ENCODE data around the gene NKX2-3. TPM values are rescaled to one million over a fixed set of nuclear protein-coding genes. Genes with fewer than 3 reads are reported as not detected.

The NKX2-3 gene
- total and polyA plus RNA-seq, 9 of the 15 experiments (the other 6 are each of a cell fraction or from before 2014, with no cell fraction given), result not detected

DNA sequence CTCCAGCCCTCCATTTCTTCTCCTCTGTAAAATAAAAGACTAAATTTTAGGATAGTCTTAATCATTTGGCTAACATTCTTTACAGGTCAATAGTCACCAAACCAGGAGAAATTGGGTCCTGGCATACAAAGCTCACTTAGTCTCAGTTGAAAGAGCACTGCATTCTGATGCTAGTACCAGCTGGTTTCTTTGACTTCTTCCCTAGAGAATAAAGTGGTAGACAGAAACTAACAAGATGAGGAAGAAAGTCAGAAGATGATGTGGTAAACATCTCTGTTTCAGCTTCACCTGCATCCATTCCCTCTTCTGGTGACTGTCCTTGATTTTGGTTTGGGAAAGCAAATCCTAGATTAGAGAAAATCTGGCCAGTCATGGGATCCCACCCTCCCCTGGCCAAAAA is 37.2 kb downstream of the NKX2-3 start:
- ChIA-PET CTCF (ENCODE audit: low intra/inter-chr PET ratio) (no interaction called here), POLR2A (no interaction called here)
- no peak for ATAC-seq
- H3K27me3 ChIP-seq (ENCODE audit: control insufficient read depth in 2 of 2, insufficient read depth in 2 of 2, low read length in 2 of 2), result peaks cover 2 to 15% of the 10 kb centered on the region in 2 experiments; a peak in 3 of 5 replicates
- intact Hi-C loops (cut with micrococcal nuclease) (loop anchor here (10.0 kb wide), 1 partner anchor 85 kb away; no protein-coding TSS in a partner anchor), in situ Hi-C loops (cut with MboI) (loop anchor here (5.0 kb wide), 1 partner anchor 142 kb away; no protein-coding TSS in a partner anchor)
- no peak overlapping the region for H3K9ac ChIP-seq (ENCODE audit: insufficient read depth in 1 of 2, low read depth in 2 of 2, low read length in 2 of 2)
- H3K4me3 ChIP-seq, result no peak overlapping the region
- no peaks in the 10 kb centered on the region for H3K79me2 ChIP-seq (ENCODE audit: control insufficient read depth, insufficient read depth, low read length)
- no peak for DNase-seq (ENCODE audit: extremely low read depth in 1 of 4, low spot score in 3 of 4)
- H3K9me3 ChIP-seq (replicated peaks; ENCODE audit: control insufficient read depth, insufficient read depth, low read depth, low read length), result no peaks in the 10 kb centered on the region
- H4K20me1 ChIP-seq (replicated peaks; ENCODE audit: control insufficient read depth, insufficient read depth, low read length), result no peaks in the 10 kb centered on the region
- no peak overlapping the region for H3K4me2 ChIP-seq (ENCODE audit: insufficient read depth, low read length)
- no peak for FAIRE-seq
- H3K4me1 ChIP-seq (replicated peaks in 1 of 2; ENCODE audit: control insufficient read depth in 2 of 2, insufficient read depth in 2 of 2, low read length in 2 of 2), result no peaks in the 10 kb centered on the region
- H3K27ac ChIP-seq (ENCODE audit: extremely low read depth, low read depth, low read length), result no peak overlapping the region
- no peak overlapping the region for H2AFZ ChIP-seq (ENCODE audit: low read depth, low read length)
- no peak for TF ChIP-seq HDAC2 (IDR thresholded peaks at IDR 0.05)
- TF ChIP-seq EP400 (IDR thresholded peaks at IDR 0.05), result no peak
- no peak for TF ChIP-seq SMAD4 (CRISPR knock-in tag; conservative IDR thresholded peaks at IDR 0.05)
- no peaks in the 10 kb centered on the region for H3K36me3 ChIP-seq (ENCODE audit: control insufficient read depth, insufficient read depth, low read length)
- no TSS peak for BruUV-seq (replicated peaks)
- H3K9me1 ChIP-seq (ENCODE audit: control insufficient read depth, insufficient read depth, low read length), result no peaks in the 10 kb centered on the region

DNA sequence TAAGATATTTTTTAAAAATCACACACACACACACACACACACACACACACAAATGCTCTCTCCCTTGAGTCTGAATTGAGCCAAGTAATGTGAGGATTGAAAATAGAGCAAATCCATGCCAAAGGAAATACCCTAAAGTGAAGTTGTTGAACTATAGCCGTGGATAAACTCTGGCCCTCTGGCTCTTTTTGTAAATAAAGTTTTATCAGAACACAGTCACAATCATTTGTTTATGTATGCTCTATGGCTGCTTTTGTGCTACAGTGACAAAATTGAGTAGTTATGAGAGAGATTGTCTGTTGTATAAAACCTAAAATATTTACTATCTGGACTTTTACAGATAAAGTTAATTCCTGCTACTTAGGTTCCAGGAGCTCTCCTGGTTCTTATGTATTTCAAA is 39.1 kb downstream of the NKX2-3 start:
- Histone ChIP-seq H3K79me2 (ENCODE audit: control insufficient read depth, insufficient read depth, low read length) (no peaks in the 10 kb centered on the region), H3K4me2 (ENCODE audit: insufficient read depth, low read length) (no peak overlapping the region), H2AFZ (ENCODE audit: low read depth, low read length) (no peak overlapping the region), H3K27ac (ENCODE audit: extremely low read depth, low read depth, low read length) (no peak overlapping the region), H3K36me3 (ENCODE audit: control insufficient read depth, insufficient read depth, low read length) (no peaks in the 10 kb centered on the region), H3K4me1 (replicated peaks in 1 of 2; ENCODE audit: control insufficient read depth in 2 of 2, insufficient read depth in 2 of 2, low read length in 2 of 2) (no peaks in the 10 kb centered on the region; a peak in 1 of 5 replicates), H3K9ac (ENCODE audit: insufficient read depth in 1 of 2, low read depth in 2 of 2, low read length in 2 of 2) (no peak overlapping the region), H3K9me3 (replicated peaks; ENCODE audit: control insufficient read depth, insufficient read depth, low read depth, low read length) (no peaks in the 10 kb centered on the region), H3K27me3 (ENCODE audit: control insufficient read depth in 2 of 2, insufficient read depth in 2 of 2, low read length in 2 of 2) (peaks cover 2 to 15% of the 10 kb centered on the region in 2 experiments; a peak in 3 of 5 replicates), H3K4me3 (no peak overlapping the region), H3K9me1 (ENCODE audit: control insufficient read depth, insufficient read depth, low read length) (no peaks in the 10 kb centered on the region), H4K20me1 (replicated peaks; ENCODE audit: control insufficient read depth, insufficient read depth, low read length) (no peaks in the 10 kb centered on the region)
- intact Hi-C loops (cut with micrococcal nuclease) (no loop called here), in situ Hi-C loops (cut with MboI) (no loop called here)
- no peak for ATAC-seq
- TF ChIP-seq, protein P1, sequence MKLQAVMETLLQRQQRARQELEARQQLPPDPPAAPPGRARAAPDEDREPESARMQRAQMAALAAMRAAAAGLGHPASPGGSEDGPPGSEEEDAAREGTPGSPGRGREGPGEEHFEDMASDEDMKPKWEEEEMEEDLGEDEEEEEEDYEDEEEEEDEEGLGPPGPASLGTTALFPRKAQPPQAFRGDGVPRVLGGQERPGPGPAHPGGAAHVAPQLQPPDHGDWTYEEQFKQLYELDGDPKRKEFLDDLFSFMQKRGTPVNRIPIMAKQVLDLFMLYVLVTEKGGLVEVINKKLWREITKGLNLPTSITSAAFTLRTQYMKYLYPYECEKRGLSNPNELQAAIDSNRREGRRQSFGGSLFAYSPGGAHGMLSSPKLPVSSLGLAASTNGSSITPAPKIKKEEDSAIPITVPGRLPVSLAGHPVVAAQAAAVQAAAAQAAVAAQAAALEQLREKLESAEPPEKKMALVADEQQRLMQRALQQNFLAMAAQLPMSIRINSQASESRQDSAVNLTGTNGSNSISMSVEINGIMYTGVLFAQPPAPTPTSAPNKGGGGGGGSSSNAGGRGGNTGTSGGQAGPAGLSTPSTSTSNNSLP (IDR thresholded peaks at IDR 0.05; ENCODE audit: borderline replicate concordance, low read depth, low read length), result no peak
- TF ChIP-seq, protein P2, sequence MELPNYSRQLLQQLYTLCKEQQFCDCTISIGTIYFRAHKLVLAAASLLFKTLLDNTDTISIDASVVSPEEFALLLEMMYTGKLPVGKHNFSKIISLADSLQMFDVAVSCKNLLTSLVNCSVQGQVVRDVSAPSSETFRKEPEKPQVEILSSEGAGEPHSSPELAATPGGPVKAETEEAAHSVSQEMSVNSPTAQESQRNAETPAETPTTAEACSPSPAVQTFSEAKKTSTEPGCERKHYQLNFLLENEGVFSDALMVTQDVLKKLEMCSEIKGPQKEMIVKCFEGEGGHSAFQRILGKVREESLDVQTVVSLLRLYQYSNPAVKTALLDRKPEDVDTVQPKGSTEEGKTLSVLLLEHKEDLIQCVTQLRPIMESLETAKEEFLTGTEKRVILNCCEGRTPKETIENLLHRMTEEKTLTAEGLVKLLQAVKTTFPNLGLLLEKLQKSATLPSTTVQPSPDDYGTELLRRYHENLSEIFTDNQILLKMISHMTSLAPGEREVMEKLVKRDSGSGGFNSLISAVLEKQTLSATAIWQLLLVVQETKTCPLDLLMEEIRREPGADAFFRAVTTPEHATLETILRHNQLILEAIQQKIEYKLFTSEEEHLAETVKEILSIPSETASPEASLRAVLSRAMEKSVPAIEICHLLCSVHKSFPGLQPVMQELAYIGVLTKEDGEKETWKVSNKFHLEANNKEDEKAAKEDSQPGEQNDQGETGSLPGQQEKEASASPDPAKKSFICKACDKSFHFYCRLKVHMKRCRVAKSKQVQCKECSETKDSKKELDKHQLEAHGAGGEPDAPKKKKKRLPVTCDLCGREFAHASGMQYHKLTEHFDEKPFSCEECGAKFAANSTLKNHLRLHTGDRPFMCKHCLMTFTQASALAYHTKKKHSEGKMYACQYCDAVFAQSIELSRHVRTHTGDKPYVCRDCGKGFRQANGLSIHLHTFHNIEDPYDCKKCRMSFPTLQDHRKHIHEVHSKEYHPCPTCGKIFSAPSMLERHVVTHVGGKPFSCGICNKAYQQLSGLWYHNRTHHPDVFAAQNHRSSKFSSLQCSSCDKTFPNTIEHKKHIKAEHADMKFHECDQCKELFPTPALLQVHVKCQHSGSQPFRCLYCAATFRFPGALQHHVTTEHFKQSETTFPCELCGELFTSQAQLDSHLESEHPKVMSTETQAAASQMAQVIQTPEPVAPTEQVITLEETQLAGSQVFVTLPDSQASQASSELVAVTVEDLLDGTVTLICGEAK (IDR thresholded peaks at IDR 0.05), result peak; percentile 88
- TF ChIP-seq, protein P2 (CRISPR knock-in tag; IDR thresholded peaks at IDR 0.05), result peak; percentile 73; the same call in 1 of the 2 replicates
- DNase-seq (ENCODE audit: extremely low read depth in 1 of 4, low spot score in 3 of 4), result no peak
- BruUV-seq (replicated peaks), result no TSS peak
- no peak for FAIRE-seq
- 0% methylated on average over 1 of the region's 1 CpG for WGBS (ENCODE audit: insufficient coverage, low coverage, missing lambda C conversion rate)
- ChIA-PET POLR2A (no interaction called here), CTCF (ENCODE audit: low intra/inter-chr PET ratio) (no interaction called here)
